ENCODE results near the gene HSPB8. TPM values are rescaled to one million over a fixed set of nuclear protein-coding genes. Genes with fewer than 3 reads are reported as not detected.

HSPB8 gene
- 10 to 100 TPM in 6 of 7 donors, 1 to 10 TPM in 1; 7.4 to 46.6 (median 18.0) TPM for total RNA-seq
- polyA plus RNA-seq = 10 to 100 TPM; 14.3 to 48.8 TPM
- long read RNA-seq, donor 1, transcript HSPB8-201 (3 exons, 2,152 nt) = major isoform, 123 of 125 reads
- long read RNA-seq, donor 1, partial matches to known transcripts = 0 of 125 reads
- long read RNA-seq, donor 1, other reads (novel, unspliced or antisense) = 2 of 125 reads
- long read RNA-seq, donor 2 = 0 reads
- long read RNA-seq, donor 3, transcript HSPB8-201 (3 exons, 2,152 nt) = major isoform, 54 of 55 reads
- long read RNA-seq, donor 3, partial matches to known transcripts = 0 of 55 reads
- long read RNA-seq, donor 3, other reads (novel, unspliced or antisense) = 1 of 55 reads

DNA sequence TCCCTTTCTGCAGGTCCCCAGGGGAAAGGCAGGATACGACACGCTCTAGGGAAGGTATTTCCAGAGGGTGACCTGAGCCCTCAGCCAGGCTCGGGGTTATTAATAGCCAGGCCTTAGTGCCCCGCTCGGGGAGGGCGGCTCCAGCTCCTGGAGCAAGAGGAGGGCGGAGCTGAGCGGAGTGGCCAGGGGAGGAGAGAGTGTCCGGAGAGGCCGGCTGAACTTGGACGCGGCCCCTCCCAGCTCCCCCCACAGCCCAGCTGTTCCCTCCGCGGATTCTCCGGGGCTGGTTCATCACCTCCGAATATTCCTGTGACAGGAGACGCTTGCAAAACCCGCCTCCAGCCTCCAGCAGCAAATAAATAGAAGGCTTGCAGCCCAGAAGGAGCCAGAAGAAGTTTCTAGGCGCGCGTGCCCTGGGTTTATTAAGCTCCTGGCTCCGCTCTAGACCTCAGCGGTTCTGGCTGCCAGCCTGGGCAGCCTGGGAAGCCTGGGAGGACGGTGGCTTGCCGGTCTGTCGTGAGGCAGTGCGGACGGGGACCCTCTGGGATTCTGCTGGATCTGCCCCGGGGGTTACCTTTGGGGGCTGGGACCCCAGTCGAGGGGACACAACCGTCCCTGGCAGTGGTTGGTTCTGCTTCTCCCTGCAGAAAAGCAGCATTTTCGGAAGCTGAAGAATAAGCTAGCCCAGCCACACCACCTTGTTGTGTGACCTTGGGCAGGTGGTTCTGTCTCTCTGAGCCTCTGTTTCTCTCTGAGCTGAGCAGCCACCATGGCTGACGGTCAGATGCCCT, at the start of gene HSPB8:
TSS of gene HSPB8 (plus strand) at position 388 of the 791 bp plus-strand sequence. CDS start at position 770, 382 bp downstream.
- peaks cover 19% of the 10 kb centered on the region for H3K4me1 ChIP-seq (ENCODE audit: insufficient read depth)
- no peaks in the 10 kb centered on the region for H3K27me3 ChIP-seq
- peak within 1 kb of the TSS; percentile 46 for H3K4me3 ChIP-seq
- WGBS, 3 donors = 1 to 6% (median 1%) methylated on average over 31 to 33 of the region's 33 CpGs
- intact Hi-C loops (cut with DNase I) = no loop called here
- no peaks in the 10 kb centered on the region for H3K36me3 ChIP-seq
- H3K27ac ChIP-seq = peak within 1 kb of the TSS; percentile 6 to 66
- peak; percentile 83 to 91 (median 86) for DNase-seq
- no peaks in the 10 kb centered on the region for H3K9me3 ChIP-seq
- TF ChIP-seq, protein P1, sequence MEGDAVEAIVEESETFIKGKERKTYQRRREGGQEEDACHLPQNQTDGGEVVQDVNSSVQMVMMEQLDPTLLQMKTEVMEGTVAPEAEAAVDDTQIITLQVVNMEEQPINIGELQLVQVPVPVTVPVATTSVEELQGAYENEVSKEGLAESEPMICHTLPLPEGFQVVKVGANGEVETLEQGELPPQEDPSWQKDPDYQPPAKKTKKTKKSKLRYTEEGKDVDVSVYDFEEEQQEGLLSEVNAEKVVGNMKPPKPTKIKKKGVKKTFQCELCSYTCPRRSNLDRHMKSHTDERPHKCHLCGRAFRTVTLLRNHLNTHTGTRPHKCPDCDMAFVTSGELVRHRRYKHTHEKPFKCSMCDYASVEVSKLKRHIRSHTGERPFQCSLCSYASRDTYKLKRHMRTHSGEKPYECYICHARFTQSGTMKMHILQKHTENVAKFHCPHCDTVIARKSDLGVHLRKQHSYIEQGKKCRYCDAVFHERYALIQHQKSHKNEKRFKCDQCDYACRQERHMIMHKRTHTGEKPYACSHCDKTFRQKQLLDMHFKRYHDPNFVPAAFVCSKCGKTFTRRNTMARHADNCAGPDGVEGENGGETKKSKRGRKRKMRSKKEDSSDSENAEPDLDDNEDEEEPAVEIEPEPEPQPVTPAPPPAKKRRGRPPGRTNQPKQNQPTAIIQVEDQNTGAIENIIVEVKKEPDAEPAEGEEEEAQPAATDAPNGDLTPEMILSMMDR (IDR thresholded peaks at IDR 0.05) = no peak
- peak; percentile 56 for TF ChIP-seq EP300 (IDR thresholded peaks at IDR 0.05)
- peak; percentile 62 for TF ChIP-seq POLR2A (IDR thresholded peaks at IDR 0.05)

DNA sequence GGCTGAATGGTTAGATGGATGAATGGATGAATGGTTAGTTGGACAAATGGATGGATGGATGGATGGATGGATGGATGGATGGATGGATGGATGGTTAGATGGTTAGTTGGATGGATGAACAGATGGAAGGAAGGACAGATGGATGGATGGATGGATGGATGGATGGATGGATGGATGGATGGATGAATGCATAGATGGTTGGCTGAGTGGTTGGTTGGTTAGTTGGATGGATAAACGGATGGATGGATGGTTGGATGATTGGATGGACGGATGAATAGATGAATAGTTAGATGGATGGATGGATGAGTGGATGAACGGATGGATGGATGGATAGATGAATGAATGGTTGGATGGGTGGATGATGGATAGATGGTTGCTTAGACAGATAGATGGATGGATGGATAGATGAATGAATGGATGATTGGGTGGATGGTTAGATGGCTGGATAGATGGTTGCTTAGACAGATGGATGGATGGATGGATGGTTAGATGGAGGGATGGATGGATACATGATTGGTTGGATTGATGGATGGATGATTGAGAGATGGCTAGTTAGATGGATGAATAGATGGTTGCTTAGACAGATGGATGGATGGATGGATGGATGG, 48.8 kb upstream of the HSPB8 start:
- Histone ChIP-seq H3K36me3 (no peaks in the 10 kb centered on the region), H3K4me3 (no peak overlapping the region), H3K9me3 (no peaks in the 10 kb centered on the region), H3K4me1 (ENCODE audit: insufficient read depth) (no peaks in the 10 kb centered on the region), H3K27ac (no peak overlapping the region), H3K27me3 (no peaks in the 10 kb centered on the region)
- DNase-seq = no peak
- intact Hi-C loops (cut with DNase I) = no loop called here
- 71 to 78% (median 71%) methylated on average over 3 of the region's 3 CpGs for WGBS, 3 donors
- TF ChIP-seq, protein P1 (IDR thresholded peaks at IDR 0.05) = no peak
- no peak for TF ChIP-seq POLR2A (IDR thresholded peaks at IDR 0.05)
- no peak for TF ChIP-seq EP300 (IDR thresholded peaks at IDR 0.05)

DNA sequence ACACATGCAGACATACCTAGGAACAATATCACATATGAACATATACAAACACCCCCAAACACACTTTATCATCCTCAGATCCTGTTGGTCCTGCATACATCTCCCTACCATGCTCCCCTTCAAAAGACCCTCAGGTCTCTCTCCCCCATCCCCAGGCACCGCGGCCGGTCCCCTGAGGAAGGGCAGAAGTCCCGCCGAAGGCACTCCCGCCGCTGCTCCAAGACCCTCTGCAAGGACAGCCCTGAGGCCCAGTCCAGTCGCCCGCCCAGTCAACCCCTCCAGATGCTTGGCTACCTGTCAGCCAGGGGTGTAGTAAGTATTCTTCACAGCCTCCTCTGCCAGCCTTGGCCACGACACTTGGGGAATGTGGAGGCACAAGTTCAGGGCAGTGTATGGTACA, 48.2 kb upstream of the HSPB8 start:
- intact Hi-C loops (cut with DNase I) = no loop called here
- Histone ChIP-seq H3K27ac (no peak overlapping the region), H3K27me3 (no peaks in the 10 kb centered on the region), H3K4me1 (ENCODE audit: insufficient read depth) (no peaks in the 10 kb centered on the region), H3K9me3 (no peaks in the 10 kb centered on the region), H3K4me3 (no peak overlapping the region), H3K36me3 (no peaks in the 10 kb centered on the region)
- no peak for DNase-seq
- no peak for TF ChIP-seq EP300 (IDR thresholded peaks at IDR 0.05)
- TF ChIP-seq, protein P1 (IDR thresholded peaks at IDR 0.05) = no peak
- TF ChIP-seq POLR2A (IDR thresholded peaks at IDR 0.05) = no peak
- 89 to 93% (median 89%) methylated on average over 10 of the region's 10 CpGs for WGBS, 3 donors

DNA sequence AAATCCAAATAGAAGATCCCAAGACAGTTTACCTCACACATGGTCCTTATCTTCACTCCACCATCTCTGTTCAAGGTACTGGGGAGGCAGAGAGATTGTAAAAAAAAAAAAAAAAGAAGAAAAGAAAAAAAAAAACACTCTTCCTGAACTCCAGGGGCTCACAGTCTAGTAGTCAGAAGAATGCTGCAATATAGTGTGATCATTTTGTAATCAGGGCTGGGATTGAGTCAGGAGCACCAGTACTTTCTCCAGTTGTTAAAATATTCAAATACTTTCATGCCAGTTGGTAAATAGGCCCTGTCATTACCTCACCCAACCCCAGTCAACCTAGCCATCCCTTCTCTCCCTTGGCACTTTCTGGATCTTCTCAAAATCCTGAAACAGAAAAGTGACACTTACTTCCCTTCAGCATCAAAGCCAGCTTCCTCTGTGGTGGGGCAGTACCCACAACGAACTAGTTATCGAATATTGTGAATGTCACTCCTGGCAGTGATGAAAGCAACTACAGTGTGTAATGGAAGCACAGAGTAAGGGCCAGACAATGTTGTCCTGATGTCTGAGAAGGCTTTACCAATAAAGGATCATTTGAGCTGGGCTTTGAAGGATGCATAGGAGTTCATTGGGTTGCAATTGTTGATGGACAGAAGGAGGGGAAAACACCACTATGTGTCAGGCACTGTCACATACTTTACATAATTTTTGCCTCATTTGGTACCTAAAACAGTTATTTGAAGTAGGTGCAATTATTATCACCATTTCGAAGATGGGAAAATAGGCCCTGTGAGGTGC, 44.3 kb upstream of the HSPB8 start:
- H3K9me3 ChIP-seq = no peaks in the 10 kb centered on the region
- H3K4me3 ChIP-seq = no peak overlapping the region
- 88 to 96% (median 95%) methylated on average over 3 of the region's 3 CpGs for WGBS, 3 donors
- no peak for DNase-seq
- H3K4me1 ChIP-seq (ENCODE audit: insufficient read depth) = no peaks in the 10 kb centered on the region
- no peaks in the 10 kb centered on the region for H3K27me3 ChIP-seq
- intact Hi-C loops (cut with DNase I) = no loop called here
- H3K27ac ChIP-seq = no peak overlapping the region
- no peak for TF ChIP-seq POLR2A (IDR thresholded peaks at IDR 0.05)
- no peak for TF ChIP-seq EP300 (IDR thresholded peaks at IDR 0.05)
- TF ChIP-seq, protein P1 (IDR thresholded peaks at IDR 0.05) = no peak
- H3K36me3 ChIP-seq = no peaks in the 10 kb centered on the region
